ENCODE measurements around the gene ISCU. TPM values are rescaled to one million over a fixed set of nuclear protein-coding genes. Genes with fewer than 3 reads are reported as not detected.
A peak's percentile ranks its signal among the peaks of the same experiment; 100 is the strongest.

The ISCU gene
- total RNA-seq, 2 donors from 2014 or later, result 93.7 to 97.5 TPM

DNA sequence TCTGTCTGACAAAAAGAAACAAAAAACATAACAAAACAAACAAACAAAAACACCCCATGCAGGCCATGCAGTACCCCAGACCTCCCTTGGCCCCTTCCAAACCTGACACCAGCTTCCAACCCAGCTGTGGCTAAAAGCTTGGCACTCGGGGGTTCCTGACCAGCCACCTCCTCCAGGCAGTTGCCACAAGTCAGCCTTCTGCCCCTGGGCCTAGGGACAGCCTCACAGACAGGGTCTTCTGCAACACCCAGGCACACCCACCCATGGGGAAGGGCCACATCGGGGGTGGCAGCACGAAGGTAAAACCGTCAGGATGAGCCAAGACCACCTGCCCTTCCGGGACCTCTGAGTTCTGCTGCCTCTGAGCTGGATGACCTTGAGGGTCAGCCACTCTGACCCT is 46.2 kb downstream of the ISCU start:
- intact Hi-C loops (cut with DNase I), result no loop called here
- TF ChIP-seq, protein P1, sequence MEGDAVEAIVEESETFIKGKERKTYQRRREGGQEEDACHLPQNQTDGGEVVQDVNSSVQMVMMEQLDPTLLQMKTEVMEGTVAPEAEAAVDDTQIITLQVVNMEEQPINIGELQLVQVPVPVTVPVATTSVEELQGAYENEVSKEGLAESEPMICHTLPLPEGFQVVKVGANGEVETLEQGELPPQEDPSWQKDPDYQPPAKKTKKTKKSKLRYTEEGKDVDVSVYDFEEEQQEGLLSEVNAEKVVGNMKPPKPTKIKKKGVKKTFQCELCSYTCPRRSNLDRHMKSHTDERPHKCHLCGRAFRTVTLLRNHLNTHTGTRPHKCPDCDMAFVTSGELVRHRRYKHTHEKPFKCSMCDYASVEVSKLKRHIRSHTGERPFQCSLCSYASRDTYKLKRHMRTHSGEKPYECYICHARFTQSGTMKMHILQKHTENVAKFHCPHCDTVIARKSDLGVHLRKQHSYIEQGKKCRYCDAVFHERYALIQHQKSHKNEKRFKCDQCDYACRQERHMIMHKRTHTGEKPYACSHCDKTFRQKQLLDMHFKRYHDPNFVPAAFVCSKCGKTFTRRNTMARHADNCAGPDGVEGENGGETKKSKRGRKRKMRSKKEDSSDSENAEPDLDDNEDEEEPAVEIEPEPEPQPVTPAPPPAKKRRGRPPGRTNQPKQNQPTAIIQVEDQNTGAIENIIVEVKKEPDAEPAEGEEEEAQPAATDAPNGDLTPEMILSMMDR (IDR thresholded peaks at IDR 0.05), result no peak
- H3K9me3 ChIP-seq, result no peaks in the 10 kb centered on the region
- no peaks in the 10 kb centered on the region for H3K36me3 ChIP-seq
- H3K4me3 ChIP-seq, result no peak overlapping the region
- no peak overlapping the region for H3K27ac ChIP-seq
- no peak overlapping the region for H3K9ac ChIP-seq (ENCODE audit: low read depth in 2 of 2, low read length in 2 of 2)
- no peaks in the 10 kb centered on the region for H3K27me3 ChIP-seq
- no peak for DNase-seq
- no peaks in the 10 kb centered on the region for H3K4me1 ChIP-seq

DNA sequence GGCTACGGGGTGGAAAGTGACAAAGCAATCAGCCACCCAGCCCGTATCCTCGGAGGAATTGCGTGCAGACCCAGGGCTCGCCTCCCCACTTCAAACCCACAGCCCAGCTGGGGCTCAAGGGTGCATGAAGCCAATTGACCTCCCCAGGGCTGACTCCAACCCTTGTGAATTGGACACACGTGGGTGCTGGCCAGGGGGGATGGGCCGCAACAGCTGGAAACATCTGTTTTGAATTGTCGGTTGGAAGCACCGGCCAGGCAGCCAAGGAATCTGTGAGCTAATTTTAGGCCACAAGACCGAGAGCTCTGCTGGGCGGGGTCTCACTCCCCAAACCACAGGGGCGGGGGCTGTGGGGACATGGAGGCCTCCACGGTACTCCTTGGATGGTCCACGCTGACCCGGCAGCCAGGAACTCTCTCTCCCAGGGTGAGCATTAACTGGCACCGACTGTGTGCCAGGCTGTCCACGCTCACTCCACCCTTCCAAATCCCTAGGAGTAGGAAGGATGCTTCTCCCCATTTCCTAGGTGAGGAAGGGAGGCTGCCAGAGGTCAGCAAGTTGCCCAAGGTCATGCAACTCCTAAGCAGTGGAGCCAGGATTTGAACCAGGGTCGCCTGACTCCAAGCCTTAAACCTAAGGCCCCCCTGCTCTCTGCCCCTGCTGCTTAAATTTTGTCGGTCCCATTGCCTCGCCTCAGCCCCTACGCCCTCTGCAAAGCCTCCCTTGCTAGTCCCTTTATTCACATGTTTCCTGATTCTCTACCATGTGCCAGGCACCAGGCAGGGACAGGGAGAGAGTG is 47.3 kb downstream of the ISCU start:
- H3K4me3 ChIP-seq, result no peak overlapping the region
- H3K36me3 ChIP-seq, result no peaks in the 10 kb centered on the region
- TF ChIP-seq, protein P1 (IDR thresholded peaks at IDR 0.05), result no peak
- H3K27me3 ChIP-seq, result no peaks in the 10 kb centered on the region
- peak; percentile 63 for DNase-seq
- intact Hi-C loops (cut with DNase I), result no loop called here
- H3K9ac ChIP-seq (ENCODE audit: low read depth in 2 of 2, low read length in 2 of 2), result no peak overlapping the region
- no peak overlapping the region for H3K27ac ChIP-seq
- H3K4me1 ChIP-seq, result no peaks in the 10 kb centered on the region
- H3K9me3 ChIP-seq, result no peaks in the 10 kb centered on the region

- no peak overlapping the region for H3K27ac ChIP-seq
- TF ChIP-seq, protein P1 (IDR thresholded peaks at IDR 0.05), result no peak
- intact Hi-C loops (cut with DNase I), result no loop called here
Observed at GRCh38 chr12:108610336-108610815, 48.0 kb downstream of the ISCU start.

GRCh38 chr12:108610856-108611605 is 48.6 kb downstream of the ISCU start:
- DNase-seq, result no peak
- H3K9me3 ChIP-seq, result no peaks in the 10 kb centered on the region
- intact Hi-C loops (cut with DNase I), result no loop called here
- H3K27me3 ChIP-seq, result no peaks in the 10 kb centered on the region
- H3K27ac ChIP-seq, result no peak overlapping the region
- no peak overlapping the region for H3K4me3 ChIP-seq
- H3K36me3 ChIP-seq, result no peaks in the 10 kb centered on the region
- H3K4me1 ChIP-seq, result no peaks in the 10 kb centered on the region
- no peak overlapping the region for H3K9ac ChIP-seq (ENCODE audit: low read depth in 2 of 2, low read length in 2 of 2)
- TF ChIP-seq, protein P1 (IDR thresholded peaks at IDR 0.05), result no peak

More at GRCh38 chr12:108610336-108610815, 48.0 kb downstream of the ISCU start:
- DNase-seq, result no peak
- Histone ChIP-seq H3K4me1 (no peaks in the 10 kb centered on the region), H3K4me3 (no peak overlapping the region), H3K27me3 (no peaks in the 10 kb centered on the region), H3K9ac (ENCODE audit: low read depth in 2 of 2, low read length in 2 of 2) (no peak overlapping the region), H3K36me3 (no peaks in the 10 kb centered on the region), H3K9me3 (no peaks in the 10 kb centered on the region)

DNA sequence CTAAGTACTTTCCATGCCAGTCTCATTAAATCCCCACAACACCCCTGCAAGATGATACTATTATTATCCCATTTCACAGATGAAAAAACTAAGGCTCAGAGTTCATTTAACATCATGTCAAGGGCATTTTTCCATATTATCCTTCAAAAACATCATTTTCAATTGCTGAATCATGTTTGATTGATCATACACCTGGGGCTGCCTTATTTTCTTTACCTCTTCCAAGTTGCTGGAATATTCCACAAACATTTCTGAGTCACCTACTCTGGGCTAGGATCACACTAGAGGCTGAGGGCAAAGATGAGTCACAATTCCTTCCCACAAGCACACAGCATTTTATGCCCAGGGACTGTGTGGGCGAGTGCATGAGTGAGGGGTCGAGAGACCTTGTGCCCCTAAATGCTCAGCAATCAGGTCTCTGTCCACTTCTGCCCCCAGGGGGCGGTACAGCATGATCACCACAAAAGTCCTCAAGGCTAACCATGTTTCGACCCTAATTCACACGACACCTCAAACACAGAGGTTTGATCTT is 49.6 kb downstream of the ISCU start:
- no peaks in the 10 kb centered on the region for H3K27me3 ChIP-seq
- DNase-seq, result no peak

More for the DNA sequence above, 49.6 kb downstream of the ISCU start:
- Histone ChIP-seq H3K27ac (no peak overlapping the region), H3K36me3 (no peaks in the 10 kb centered on the region), H3K9me3 (no peaks in the 10 kb centered on the region), H3K9ac (ENCODE audit: low read depth in 2 of 2, low read length in 2 of 2) (no peak overlapping the region), H3K4me3 (no peak overlapping the region), H3K4me1 (no peaks in the 10 kb centered on the region)
- intact Hi-C loops (cut with DNase I), result no loop called here
- TF ChIP-seq, protein P1 (IDR thresholded peaks at IDR 0.05), result peak; percentile 25
